ENCODE data around the gene JMJD6.
A peak's percentile ranks its signal among the peaks of the same experiment; 100 is the strongest.
"Not testable (repeated sequence)": the region's sequence is repeated elsewhere in the genome, so short reads cannot be mapped to it uniquely, and the experiment has no call there.

Gene JMJD6

GRCh38 chr17:76726231-76726775, at the start of gene JMJD6:
Gene JMJD6, minus strand, starts transcription at chr17:76726606. Its CDS starts 131 bp downstream, at chr17:76726475.
- peak; percentile 96 for DNase-seq

GRCh38 chr17:76775021-76775600, 48.7 kb upstream of the JMJD6 start:
- DNase-seq = no peak

- no peak for DNase-seq
Measured at GRCh38 chr17:76772842-76773525, 46.6 kb upstream of the JMJD6 start.

GRCh38 chr17:76758570-76758969, 32.2 kb upstream of the JMJD6 start:
- no peak for DNase-seq

GRCh38 chr17:76757256-76757655, 30.9 kb upstream of the JMJD6 start:
- DNase-seq = no peak

- no peak for DNase-seq
Measured at GRCh38 chr17:76755285-76755684, 28.9 kb upstream of the JMJD6 start.

- no peak for DNase-seq
Measured at GRCh38 chr17:76753061-76753961, 26.9 kb upstream of the JMJD6 start.

GRCh38 chr17:76752006-76752405, 25.6 kb upstream of the JMJD6 start:
- no peak for DNase-seq

GRCh38 chr17:76751416-76751993, 25.1 kb upstream of the JMJD6 start:
- no peak for DNase-seq

GRCh38 chr17:76748657-76749056, 22.3 kb upstream of the JMJD6 start:
- no peak for DNase-seq

- DNase-seq = no peak
Measured at GRCh38 chr17:76747716-76748363, 21.4 kb upstream of the JMJD6 start.

GRCh38 chr17:76745785-76746184, 19.4 kb upstream of the JMJD6 start:
- DNase-seq = not testable (repeated sequence)

GRCh38 chr17:76744747-76745146, 18.3 kb upstream of the JMJD6 start:
- DNase-seq = no peak

- no peak for DNase-seq
Measured at GRCh38 chr17:76742958-76743357, 16.6 kb upstream of the JMJD6 start.

GRCh38 chr17:76740329-76741118, 14.1 kb upstream of the JMJD6 start:
- DNase-seq = no peak

GRCh38 chr17:76739568-76740115, 13.2 kb upstream of the JMJD6 start:
- DNase-seq = not testable (repeated sequence)

GRCh38 chr17:76738468-76738850, 12.1 kb upstream of the JMJD6 start:
- DNase-seq = no peak

- DNase-seq = peak; percentile 85
Measured at GRCh38 chr17:76737676-76738467, 11.5 kb upstream of the JMJD6 start, which contains the start of gene MFSD11. Gene MFSD11, plus strand, starts transcription at chr17:76738119. Its CDS starts 234 bp downstream, at chr17:76738353.

- DNase-seq = peak; percentile 96
Measured at GRCh38 chr17:76737082-76737675, 10.8 kb upstream of the JMJD6 start, which contains the start of gene SRSF2. Gene SRSF2, minus strand, starts transcription at chr17:76737331. Its CDS starts 171 bp downstream, at chr17:76737160.
